ENCODE results near the gene NEURL1. TPM values are rescaled to one million over a fixed set of nuclear protein-coding genes. Genes with fewer than 3 reads are reported as not detected.
A peak's percentile ranks its signal among the peaks of the same experiment; 100 is the strongest.

The NEURL1 gene
- total RNA-seq, 2 donors from 2014 or later: 0.37 to 0.38 TPM

DNA sequence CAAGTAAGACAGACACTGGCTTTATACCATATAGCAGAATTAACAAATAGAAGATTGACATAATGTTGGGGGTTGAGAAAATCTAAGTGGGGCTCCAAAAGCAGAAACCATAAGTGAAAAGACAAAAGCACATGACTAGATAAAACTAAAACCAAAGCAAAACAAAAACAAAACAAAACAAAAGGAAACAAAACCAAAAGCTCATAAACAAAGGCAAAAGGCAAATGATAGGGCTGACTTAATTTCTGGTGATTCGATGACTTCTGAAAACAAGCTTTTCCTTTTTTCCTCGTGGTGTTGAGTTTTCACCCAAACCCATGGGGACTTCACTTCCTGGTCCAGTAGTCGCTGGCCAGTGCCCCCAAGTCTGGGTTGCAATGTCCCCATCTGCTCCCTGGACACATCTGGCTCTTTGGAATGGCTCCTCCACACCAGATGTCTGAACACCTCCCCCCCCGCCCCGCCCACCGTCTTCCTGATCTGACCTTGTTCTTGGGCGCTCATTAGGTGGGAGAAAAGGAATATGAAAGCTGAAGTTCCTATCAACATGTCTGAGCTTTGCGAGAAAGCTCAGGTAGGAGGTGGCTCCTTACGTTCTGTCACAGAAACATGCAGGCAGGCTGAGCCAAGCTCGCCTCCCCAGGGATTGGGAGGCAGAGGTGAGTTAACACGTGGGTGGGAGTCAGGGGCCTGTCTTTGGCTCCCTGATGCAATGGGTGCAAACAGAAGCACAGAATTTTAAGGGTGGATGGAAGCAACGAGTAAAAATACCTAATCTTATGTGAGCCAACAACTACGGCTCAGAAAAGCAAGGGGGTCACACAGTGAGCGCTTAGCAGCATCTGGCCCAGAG, 121.0 kb downstream of the NEURL1 start:
- no peaks in the 10 kb centered on the region for H3K27me3 ChIP-seq (ENCODE audit: control insufficient read depth, insufficient read depth, low read length, poor library complexity, severe bottlenecking)
- WGBS, 2 experiments (ENCODE audit: insufficient coverage in 1 of 2, insufficient read length in 1 of 2): 89 to 91% methylated on average over 9 to 14 of the region's 14 CpGs
- H3K27ac ChIP-seq (ENCODE audit: low read depth, low read length): no peak overlapping the region
- no peaks in the 10 kb centered on the region for H3K4me1 ChIP-seq (ENCODE audit: control insufficient read depth, insufficient read depth, low read length)
- H3K4me3 Mint-ChIP-seq: no peak overlapping the region
- H3K27ac Mint-ChIP-seq: no peak overlapping the region
- no peaks in the 10 kb centered on the region for H3K9me3 ChIP-seq (ENCODE audit: control insufficient read depth, low read length)
- H3K9ac ChIP-seq (ENCODE audit: extremely low read depth, low read length, poor library complexity, severe bottlenecking): no peak overlapping the region
- no peaks in the 10 kb centered on the region for H3K9me3 Mint-ChIP-seq
- no peaks in the 10 kb centered on the region for H3K27me3 Mint-ChIP-seq (ENCODE audit: insufficient read depth)
- no peak for DNase-seq
- H3K4me3 ChIP-seq (ENCODE audit: low read length): no peak overlapping the region
- TF ChIP-seq, protein P1, sequence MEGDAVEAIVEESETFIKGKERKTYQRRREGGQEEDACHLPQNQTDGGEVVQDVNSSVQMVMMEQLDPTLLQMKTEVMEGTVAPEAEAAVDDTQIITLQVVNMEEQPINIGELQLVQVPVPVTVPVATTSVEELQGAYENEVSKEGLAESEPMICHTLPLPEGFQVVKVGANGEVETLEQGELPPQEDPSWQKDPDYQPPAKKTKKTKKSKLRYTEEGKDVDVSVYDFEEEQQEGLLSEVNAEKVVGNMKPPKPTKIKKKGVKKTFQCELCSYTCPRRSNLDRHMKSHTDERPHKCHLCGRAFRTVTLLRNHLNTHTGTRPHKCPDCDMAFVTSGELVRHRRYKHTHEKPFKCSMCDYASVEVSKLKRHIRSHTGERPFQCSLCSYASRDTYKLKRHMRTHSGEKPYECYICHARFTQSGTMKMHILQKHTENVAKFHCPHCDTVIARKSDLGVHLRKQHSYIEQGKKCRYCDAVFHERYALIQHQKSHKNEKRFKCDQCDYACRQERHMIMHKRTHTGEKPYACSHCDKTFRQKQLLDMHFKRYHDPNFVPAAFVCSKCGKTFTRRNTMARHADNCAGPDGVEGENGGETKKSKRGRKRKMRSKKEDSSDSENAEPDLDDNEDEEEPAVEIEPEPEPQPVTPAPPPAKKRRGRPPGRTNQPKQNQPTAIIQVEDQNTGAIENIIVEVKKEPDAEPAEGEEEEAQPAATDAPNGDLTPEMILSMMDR (conservative IDR thresholded peaks at IDR 0.05): no peak
- peaks cover 5% of the 10 kb centered on the region for H3K4me1 Mint-ChIP-seq
- H3K36me3 Mint-ChIP-seq (ENCODE audit: low read depth): peaks cover 21% of the 10 kb centered on the region
- no peaks in the 10 kb centered on the region for H3K36me3 ChIP-seq (ENCODE audit: control insufficient read depth, insufficient read depth, low read length)

DNA sequence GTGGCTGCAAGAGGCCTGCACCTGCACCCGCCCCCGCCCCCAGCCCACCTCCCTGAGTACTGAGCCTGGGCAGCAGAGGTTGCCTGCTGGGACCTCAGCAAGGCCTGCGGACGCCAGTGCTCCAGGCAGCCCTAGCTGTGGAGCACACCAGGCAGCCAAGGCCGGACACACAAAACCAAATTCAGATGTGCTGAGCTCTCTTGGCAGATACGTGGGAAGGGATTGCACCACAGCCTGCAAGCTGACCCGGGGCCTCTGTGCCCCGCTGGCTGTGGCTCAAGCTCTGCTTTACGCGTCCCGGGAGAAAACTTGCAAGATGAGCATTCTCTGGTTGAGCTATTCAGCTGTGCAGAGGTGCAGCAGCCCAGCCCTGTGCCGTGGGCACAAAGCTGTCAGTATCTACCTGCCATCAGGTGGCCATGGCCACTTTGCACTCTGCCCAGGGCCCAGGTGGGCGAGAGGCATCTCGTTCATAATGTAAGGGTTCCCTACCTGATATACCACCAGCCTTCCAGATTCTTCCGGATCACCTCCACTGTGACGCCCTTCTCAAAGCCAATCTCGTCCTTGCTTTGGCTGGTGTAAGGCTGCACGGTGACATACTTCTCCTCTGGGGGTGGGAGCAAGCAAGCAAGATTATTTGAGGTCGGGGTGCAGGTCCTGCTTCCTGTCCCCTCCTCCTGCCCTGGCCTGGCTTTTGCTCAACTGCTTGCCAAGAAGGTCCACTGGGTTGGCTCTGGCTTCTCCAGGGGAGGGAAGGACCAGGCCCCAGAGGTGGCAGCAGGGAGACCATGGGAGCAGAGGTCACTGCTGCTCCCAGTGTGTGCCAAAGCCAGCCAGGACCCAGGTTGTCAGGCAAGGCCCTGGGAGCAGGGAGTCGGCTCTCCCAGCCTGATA, 123.4 kb downstream of the NEURL1 start:
- Mint-ChIP-seq H3K27me3 (ENCODE audit: insufficient read depth) (no peaks in the 10 kb centered on the region), H3K9me3 (no peaks in the 10 kb centered on the region), H3K4me3 (no peak overlapping the region), H3K4me1 (peaks cover 5% of the 10 kb centered on the region), H3K36me3 (ENCODE audit: low read depth) (peaks cover 14% of the 10 kb centered on the region), H3K27ac (peak overlapping the region; percentile 66)
- no peaks in the 10 kb centered on the region for H3K9me3 ChIP-seq (ENCODE audit: control insufficient read depth, low read length)
- TF ChIP-seq, protein P1 (conservative IDR thresholded peaks at IDR 0.05): no peak
- 89 to 94% methylated on average over 9 to 20 of the region's 20 CpGs for WGBS, 2 experiments (ENCODE audit: insufficient coverage in 1 of 2, insufficient read length in 1 of 2)
- H3K9ac ChIP-seq (ENCODE audit: extremely low read depth, low read length, poor library complexity, severe bottlenecking): no peak overlapping the region
- no peaks in the 10 kb centered on the region for H3K4me1 ChIP-seq (ENCODE audit: control insufficient read depth, insufficient read depth, low read length)
- no peaks in the 10 kb centered on the region for H3K36me3 ChIP-seq (ENCODE audit: control insufficient read depth, insufficient read depth, low read length)
- no peaks in the 10 kb centered on the region for H3K27me3 ChIP-seq (ENCODE audit: control insufficient read depth, insufficient read depth, low read length, poor library complexity, severe bottlenecking)
- no peak overlapping the region for H3K4me3 ChIP-seq (ENCODE audit: low read length)
- H3K27ac ChIP-seq (ENCODE audit: low read depth, low read length): no peak overlapping the region
- DNase-seq: no peak

DNA sequence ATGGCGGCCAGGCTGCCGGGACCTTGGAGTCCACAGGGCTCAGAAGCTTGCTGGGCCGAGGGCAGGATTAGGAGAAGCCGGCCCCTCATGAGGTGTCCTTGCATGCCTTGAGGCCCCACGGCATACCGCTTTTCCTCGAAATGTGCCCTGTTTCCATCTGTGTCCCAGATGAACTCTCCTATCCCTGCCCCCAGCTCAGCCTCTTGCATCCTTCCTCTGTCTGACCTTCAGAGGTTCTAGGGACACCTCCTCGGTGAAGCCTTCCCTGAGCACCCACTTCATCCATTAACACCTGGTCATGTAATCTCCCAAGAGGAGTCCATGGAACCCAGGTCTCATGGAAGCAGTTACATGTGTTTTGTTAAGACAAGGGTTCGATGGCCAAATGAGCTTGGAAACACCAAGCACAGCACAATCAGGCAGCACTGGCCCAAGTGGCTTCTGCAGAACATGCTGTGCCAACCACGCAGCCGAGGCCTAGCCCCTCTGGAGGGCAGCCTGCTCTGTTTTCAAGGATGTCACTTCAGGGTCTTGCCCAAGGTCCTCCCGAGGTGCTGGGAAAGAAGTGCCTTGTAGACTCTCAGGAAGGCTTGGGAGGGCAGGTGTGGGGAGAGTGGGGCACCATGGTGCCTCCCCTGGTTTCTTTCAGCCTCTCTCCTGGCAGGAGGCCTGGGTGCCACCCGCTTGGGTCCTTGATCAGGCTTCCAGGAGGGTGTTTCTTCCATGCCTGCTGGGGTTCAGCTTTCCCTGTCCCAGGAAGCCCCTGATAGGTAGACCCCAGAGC, 124.3 kb downstream of the NEURL1 start:
- H3K27me3 ChIP-seq (ENCODE audit: control insufficient read depth, insufficient read depth, low read length, poor library complexity, severe bottlenecking): no peaks in the 10 kb centered on the region
- H3K9me3 ChIP-seq (ENCODE audit: control insufficient read depth, low read length): no peaks in the 10 kb centered on the region
- H3K4me1 Mint-ChIP-seq: peaks cover 5% of the 10 kb centered on the region
- no peak overlapping the region for H3K4me3 Mint-ChIP-seq
- no peaks in the 10 kb centered on the region for H3K4me1 ChIP-seq (ENCODE audit: control insufficient read depth, insufficient read depth, low read length)
- no peak overlapping the region for H3K27ac ChIP-seq (ENCODE audit: low read depth, low read length)
- TF ChIP-seq, protein P1 (conservative IDR thresholded peaks at IDR 0.05): no peak
- H3K27ac Mint-ChIP-seq: no peak overlapping the region
- H3K27me3 Mint-ChIP-seq (ENCODE audit: insufficient read depth): no peaks in the 10 kb centered on the region
- DNase-seq: no peak
- H3K36me3 ChIP-seq (ENCODE audit: control insufficient read depth, insufficient read depth, low read length): no peaks in the 10 kb centered on the region
- peaks cover 9% of the 10 kb centered on the region for H3K36me3 Mint-ChIP-seq (ENCODE audit: low read depth)
- H3K9ac ChIP-seq (ENCODE audit: extremely low read depth, low read length, poor library complexity, severe bottlenecking): no peak overlapping the region
- no peak overlapping the region for H3K4me3 ChIP-seq (ENCODE audit: low read length)
- no peaks in the 10 kb centered on the region for H3K9me3 Mint-ChIP-seq
- 92 to 96% methylated on average over 10 to 13 of the region's 13 CpGs for WGBS, 2 experiments (ENCODE audit: insufficient coverage in 1 of 2, insufficient read length in 1 of 2)

Measured in endodermal cell (in vitro differentiated cells).